Mucosa of descending colon (tissue), 3 donors: ENCODE data around the gene PARD3B. TPM values are rescaled to one million over a fixed set of nuclear protein-coding genes. Genes with fewer than 3 reads are reported as not detected.

ENCODE experiments used
- ATAC-seq: fragments of 200-7000 bp; cut with Tn5 transposase; one replicate; pipeline ENCODE4 v1.9.1; 2020; ENCODE audit warnings: mild to moderate bottlenecking, moderate library complexity
- DNase-seq, 3 donors: peaks; one replicate each; pipeline ENCODE4 v3.0.0-alpha.2; 2020
- H3K36me3 ChIP-seq: fragments of 200-600 bp; one replicate; pipeline ENCODE4 v1.8.0; 2021; ENCODE audit warnings: low read depth, mild to moderate bottlenecking
- H3K4me1 ChIP-seq: fragments of 200-600 bp; one replicate; pipeline ENCODE4 v1.8.0; 2021; ENCODE audit warnings: low read depth, mild to moderate bottlenecking
- H3K4me3 ChIP-seq: fragments of 200-600 bp; one replicate; pipeline ENCODE4 v1.8.0; 2021; ENCODE audit warnings: mild to moderate bottlenecking
- H3K9me3 ChIP-seq: fragments of 200-600 bp; one replicate; pipeline ENCODE4 v1.8.0; 2021; ENCODE audit warnings: mild to moderate bottlenecking
- intact Hi-C, 2 donors: fragments of 100-400 bp; cut with DNase I in 1 of 2; cut with micrococcal nuclease in 1 of 2; formaldehyde crosslinking; loops; one replicate each; pipeline versions ENCODE4 v1.11.0 to v1.11.1; 2022; cut with DNase I, micrococcal nuclease
- total RNA-seq, 3 donors: library from RNA; stranded (reverse); fragmentation: NEBNext Ultra II Directional in 2 of 3; extraction: Animal tissue kit (Norgen Biotek cat#: 25700) in 2 of 3; gene quantifications; one replicate each; pipeline versions ENCODE4 v1.2.1 to v1.2.4, GENCODE V29; 2021 to 2023
- TF ChIP-seq, protein P1 (sequence below): fragments of 200-600 bp; IDR thresholded peaks from one replicate; pipeline ENCODE4 v1.8.0; 2022; ENCODE audit warnings: antibody characterized with exemption, mild to moderate bottlenecking
- donor health status: DM: no; HTN: no; CAD: no; lungs with moderate emphysema.
- donor health status: DM: no; HTN: no; CAD: no.
- donor health status: DM: no; HTN: yes; CAD: no.

Gene PARD3B
- total RNA-seq, 3 donors from 2014 or later, result 21.1 to 56.8 (median 44.0) TPM

DNA sequence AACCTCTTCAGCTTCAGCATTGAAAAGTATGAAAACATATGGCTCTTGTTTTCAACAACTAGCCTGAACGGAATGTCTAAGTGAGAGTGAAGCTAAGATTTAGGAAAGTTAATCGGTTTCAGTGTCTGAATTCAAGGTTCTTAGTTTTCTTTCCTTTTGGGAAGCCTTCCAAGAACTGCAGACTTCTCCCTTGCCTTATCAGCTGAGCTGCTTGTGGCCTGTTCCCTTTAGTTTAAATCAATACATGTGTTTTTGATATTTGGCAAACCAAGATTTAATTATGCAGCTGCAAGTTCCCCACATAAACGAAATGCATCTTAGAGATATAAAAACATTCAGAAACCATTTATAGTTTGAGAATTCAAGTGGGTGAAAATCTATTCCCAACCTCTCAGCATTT lies 862.7 kb downstream of the PARD3B start:
- Histone ChIP-seq H3K4me3 (no peak overlapping the region), H3K36me3 (no peaks in the 10 kb centered on the region), H3K4me1 (no peaks in the 10 kb centered on the region), H3K9me3 (no peaks in the 10 kb centered on the region)
- DNase-seq (no peak), ATAC-seq (no peak)
- TF ChIP-seq, protein P1, sequence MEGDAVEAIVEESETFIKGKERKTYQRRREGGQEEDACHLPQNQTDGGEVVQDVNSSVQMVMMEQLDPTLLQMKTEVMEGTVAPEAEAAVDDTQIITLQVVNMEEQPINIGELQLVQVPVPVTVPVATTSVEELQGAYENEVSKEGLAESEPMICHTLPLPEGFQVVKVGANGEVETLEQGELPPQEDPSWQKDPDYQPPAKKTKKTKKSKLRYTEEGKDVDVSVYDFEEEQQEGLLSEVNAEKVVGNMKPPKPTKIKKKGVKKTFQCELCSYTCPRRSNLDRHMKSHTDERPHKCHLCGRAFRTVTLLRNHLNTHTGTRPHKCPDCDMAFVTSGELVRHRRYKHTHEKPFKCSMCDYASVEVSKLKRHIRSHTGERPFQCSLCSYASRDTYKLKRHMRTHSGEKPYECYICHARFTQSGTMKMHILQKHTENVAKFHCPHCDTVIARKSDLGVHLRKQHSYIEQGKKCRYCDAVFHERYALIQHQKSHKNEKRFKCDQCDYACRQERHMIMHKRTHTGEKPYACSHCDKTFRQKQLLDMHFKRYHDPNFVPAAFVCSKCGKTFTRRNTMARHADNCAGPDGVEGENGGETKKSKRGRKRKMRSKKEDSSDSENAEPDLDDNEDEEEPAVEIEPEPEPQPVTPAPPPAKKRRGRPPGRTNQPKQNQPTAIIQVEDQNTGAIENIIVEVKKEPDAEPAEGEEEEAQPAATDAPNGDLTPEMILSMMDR, result no peak
- intact Hi-C loops, result no loop called here

DNA sequence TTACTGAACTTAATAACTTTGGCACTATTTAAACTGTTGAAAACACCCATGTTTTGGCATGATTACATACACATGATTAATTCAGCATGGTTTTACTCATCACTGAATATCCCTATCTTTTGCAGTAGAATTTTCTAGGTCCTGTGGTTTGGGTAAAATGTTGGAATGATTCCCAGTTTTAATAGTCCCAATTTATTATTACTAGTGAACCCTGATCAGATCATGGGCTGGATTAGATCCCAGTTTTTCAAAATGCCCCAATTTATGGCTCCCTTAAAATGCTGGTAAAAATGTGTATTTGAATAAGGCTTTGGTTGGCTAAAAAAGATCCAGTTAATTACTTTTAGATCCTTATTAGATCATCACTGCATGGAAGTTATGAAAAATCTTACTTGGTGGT lies 863.4 kb downstream of the PARD3B start:
- DNase-seq (no peak), ATAC-seq (no peak)
- Histone ChIP-seq H3K4me1 (no peaks in the 10 kb centered on the region), H3K36me3 (no peaks in the 10 kb centered on the region), H3K9me3 (no peaks in the 10 kb centered on the region), H3K4me3 (no peak overlapping the region)
- TF ChIP-seq, protein P1, result no peak
- intact Hi-C loops, result no loop called here

DNA sequence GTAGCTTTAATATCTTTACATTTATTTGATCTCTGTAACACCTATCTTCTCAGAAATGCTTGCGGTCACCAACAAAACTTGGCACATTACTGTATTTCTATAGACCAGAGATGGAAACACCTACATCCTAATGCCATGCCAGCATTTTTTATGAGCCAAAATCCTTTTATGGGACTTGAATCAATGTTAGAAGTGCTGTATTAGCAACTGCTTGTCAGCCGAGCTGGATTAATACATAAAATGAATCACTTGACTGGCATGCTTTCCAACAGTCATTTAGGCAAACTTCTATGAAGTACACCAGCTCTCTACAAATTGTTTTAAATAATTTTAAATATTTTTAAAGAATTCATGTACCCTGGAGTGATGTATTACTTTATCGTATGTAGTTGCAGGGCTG lies 864.1 kb downstream of the PARD3B start:
- no peak for DNase-seq
- Histone ChIP-seq H3K9me3 (no peaks in the 10 kb centered on the region), H3K4me3 (no peak overlapping the region), H3K36me3 (no peaks in the 10 kb centered on the region), H3K4me1 (no peaks in the 10 kb centered on the region)
- no peak for ATAC-seq
- TF ChIP-seq, protein P1, result no peak
- intact Hi-C loops, result no loop called here

DNA sequence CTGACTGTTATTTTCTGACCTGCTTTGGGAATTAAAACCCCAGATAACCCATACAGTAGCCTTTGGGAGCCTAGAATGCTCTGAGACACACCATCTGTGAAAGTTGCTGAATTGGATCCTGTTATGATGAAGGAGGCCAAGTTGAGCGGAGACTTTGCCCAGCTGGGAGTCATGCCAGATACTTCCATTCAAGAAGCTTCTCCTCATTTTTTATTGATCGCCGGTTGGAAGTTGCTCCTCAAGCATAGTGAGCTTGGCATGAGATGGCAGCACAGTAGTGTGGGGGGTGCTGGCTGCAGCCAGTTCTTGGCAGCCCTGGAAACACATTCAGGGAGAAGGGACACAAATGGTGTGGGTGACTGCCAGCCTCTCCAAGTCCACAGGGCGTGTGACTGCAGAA lies 866.3 kb downstream of the PARD3B start:
- peak; percentile 57 for ATAC-seq
- Histone ChIP-seq H3K9me3 (no peaks in the 10 kb centered on the region), H3K4me1 (no peaks in the 10 kb centered on the region), H3K4me3 (no peak overlapping the region), H3K36me3 (no peaks in the 10 kb centered on the region)
- intact Hi-C loops, result no loop called here
- TF ChIP-seq, protein P1, result no peak
- DNase-seq, result peak in 2 of 3 donors; percentile 30 to 71

DNA sequence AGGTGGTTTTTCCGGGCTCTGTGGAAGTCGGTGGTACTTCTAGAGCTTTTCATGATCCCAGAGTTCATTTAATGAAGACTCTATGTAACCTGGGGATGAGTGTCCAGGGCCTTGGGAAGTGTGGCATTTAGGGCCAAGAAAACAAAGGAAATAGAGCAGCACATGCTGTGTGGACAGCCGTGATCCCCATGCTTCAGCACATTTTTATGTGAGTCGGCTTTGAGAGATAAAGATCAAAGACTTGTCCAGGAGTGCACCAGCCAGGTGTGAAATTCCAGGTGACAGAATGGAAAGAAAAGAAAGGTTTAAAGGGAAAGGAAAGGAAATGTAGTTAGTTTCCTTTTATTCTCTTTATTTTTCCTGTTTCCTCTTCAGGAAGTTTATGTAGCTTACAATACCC lies 879.1 kb downstream of the PARD3B start:
- Histone ChIP-seq H3K36me3 (no peaks in the 10 kb centered on the region), H3K4me3 (no peak overlapping the region), H3K4me1 (no peaks in the 10 kb centered on the region), H3K9me3 (no peaks in the 10 kb centered on the region)
- no peak for ATAC-seq
- DNase-seq, result no peak
- intact Hi-C loops, result no loop called here
- TF ChIP-seq, protein P1, result no peak

DNA sequence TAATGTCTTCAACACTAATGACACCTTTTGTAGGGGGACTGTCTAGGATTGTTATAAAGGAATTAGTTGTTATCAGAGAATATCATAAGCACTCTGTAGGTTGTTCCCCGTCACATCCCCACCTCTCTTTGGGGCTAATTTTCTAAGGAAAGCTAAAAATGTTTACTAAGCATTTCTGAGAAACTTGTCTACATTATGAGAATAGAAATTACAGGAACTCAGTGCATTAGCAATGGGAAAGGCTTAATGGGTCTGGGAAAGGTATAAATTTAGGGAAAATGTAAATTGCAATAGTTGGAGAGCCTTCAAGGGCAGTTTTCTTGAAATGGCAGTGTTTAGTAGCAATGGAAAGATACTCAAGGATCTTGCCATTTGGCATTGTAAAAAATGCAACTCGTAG lies 879.8 kb downstream of the PARD3B start:
- ATAC-seq (no peak), DNase-seq (no peak)
- intact Hi-C loops, result no loop called here
- Histone ChIP-seq H3K4me1 (no peaks in the 10 kb centered on the region), H3K9me3 (no peaks in the 10 kb centered on the region), H3K4me3 (no peak overlapping the region), H3K36me3 (no peaks in the 10 kb centered on the region)
- TF ChIP-seq, protein P1, result no peak
